ENCODE results near the gene COA4.

Gene COA4

DNA sequence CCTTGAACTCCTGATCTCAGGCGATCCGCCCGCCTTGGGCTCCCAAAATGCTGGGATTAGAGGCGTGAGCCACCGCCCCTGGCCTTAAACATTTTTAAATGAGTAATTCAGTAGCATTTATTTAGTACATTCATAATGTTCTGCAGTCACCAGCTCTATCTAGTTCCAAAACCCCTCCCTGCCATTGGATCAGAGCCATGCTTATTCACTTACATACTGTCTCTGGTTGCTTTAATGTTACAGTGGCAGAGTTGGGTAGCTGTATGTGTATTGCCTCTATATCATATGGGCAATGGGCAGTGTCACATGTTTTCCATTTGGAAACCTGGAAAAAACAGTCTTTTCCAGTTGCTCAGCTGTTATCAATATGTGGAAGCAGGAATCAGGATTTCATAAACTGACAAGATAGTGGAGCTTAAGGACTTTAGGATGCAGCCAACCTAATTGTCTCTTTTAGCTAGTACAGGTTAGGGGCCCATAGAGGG is 10.5 kb downstream of the COA4 start:
- DNase-seq (ENCODE audit: low read depth) = peak; percentile 38

DNA sequence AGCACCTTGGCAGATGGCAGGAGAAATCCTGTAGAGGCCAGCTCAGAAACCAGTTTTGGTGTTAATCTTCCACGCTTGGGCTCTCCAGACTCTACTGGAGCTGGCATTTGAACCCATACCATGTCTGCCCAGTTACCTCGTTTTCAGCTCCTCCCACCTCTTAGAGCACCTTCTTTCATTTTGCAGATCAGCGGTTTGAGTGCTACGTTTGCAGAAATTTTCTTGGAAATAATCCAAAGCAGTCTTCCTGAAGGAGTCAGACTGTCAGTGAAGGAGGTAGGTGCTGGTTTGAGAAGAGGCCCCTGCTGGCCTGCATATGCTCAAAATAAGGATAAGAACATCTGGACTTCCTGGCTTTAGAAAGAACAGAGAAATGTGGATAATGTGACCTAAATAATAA is 13.7 kb downstream of the COA4 start:
- DNase-seq (ENCODE audit: low read depth) = no peak

DNA sequence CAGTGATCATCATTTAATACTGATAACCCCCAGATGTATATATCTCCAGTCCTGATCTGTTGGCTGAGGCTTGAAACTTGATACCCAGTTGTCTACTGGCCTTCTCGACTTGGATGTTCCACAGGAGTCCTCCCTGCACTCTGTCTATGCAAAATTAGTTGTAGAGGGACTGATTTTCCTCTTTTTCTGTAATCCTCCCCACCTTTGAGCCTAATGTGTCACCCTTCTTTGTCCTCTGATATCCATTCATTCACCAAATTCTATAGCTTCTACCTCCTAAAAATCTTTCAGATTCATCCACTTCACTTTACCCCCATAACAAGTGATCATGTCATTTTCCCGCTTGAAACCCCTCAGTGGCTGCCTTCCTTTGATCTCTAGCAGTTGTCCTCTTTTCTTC is 16.4 kb downstream of the COA4 start:
- no peak for DNase-seq (ENCODE audit: low read depth)

DNA sequence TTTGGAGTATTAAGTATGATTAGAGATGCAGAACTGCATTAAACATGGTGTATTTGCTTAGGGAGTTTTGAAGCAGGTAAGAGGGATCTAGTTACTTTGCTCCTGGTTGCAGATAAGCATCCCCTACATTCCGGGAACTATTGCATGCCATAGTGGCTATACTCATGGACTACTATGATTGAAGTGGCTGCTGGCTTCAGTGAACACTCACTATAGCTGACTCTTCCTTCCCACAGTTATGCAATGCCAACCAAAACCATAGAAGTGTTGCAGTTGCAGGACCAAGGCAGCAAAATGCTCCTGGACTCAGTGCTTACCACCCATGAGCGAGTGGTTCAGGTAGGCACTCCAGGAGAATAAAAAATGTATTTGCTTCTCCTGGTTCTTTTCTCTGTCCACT is 17.0 kb downstream of the COA4 start:
- no peak for DNase-seq (ENCODE audit: low read depth)

DNA sequence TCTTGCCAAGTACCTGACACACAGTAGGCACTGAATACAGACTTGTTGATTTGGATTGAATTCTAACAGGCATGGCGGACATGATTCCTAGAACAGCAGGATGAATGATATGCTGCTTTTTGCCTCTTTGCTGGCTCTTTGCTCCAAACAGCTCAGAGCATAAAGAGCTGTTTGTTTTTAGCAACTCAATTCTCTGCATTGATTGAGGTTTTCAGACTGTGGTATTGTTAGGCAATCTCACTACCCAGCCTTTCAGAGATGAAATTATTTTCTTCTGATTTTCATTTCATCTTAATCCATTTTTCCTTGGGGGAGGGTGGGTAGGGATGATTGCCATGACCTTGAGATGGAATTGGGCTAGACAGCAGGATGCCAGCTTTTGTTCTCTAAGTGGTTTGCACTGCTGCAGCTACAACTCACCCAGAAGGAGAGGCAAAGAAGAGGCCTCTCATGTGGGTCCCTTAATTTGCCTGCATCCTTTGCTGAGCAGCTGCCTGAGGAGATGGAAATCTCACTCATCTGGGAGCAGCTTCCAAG is 20.5 kb downstream of the COA4 start:
- no peak for DNase-seq (ENCODE audit: low read depth)

DNA sequence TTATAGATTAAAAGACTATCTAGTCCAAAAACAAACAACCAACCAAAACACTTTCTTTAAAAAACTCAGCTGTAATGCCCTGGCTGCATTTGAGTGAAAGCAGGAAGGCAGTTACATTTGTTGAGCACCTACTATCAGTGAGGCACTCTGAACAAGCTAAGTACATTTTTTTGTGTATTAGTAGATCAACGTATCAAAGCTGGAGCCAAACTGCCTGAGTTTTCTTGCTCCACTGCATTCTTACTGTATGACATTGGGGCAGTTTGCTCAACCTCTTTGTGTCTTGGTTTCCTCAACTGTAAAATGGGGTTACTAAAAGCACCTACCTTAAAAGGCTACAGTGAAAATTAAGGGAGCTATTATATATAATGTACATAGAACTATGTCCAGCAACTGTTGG is 22.0 kb downstream of the COA4 start:
- DNase-seq (ENCODE audit: low read depth) = no peak

DNA sequence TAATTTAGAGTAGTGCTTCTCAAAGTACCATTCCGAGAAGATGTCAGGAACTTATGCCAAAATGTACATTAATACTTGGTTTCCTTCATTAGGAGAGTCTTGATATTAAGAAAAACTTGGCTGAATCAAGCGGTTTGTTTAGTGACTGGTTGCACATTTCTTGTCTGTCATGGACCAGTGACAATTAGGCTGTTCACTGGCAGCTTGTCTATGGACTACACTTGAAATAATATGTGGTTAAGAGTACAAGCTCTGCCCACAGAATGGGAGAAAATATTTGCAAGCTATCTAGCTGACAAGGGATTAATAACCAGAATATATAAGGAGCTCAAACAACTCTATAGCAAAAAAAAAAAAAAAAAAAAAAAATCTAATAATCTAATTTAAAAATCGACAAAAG is 24.6 kb downstream of the COA4 start:
- no peak for DNase-seq (ENCODE audit: low read depth)

DNA sequence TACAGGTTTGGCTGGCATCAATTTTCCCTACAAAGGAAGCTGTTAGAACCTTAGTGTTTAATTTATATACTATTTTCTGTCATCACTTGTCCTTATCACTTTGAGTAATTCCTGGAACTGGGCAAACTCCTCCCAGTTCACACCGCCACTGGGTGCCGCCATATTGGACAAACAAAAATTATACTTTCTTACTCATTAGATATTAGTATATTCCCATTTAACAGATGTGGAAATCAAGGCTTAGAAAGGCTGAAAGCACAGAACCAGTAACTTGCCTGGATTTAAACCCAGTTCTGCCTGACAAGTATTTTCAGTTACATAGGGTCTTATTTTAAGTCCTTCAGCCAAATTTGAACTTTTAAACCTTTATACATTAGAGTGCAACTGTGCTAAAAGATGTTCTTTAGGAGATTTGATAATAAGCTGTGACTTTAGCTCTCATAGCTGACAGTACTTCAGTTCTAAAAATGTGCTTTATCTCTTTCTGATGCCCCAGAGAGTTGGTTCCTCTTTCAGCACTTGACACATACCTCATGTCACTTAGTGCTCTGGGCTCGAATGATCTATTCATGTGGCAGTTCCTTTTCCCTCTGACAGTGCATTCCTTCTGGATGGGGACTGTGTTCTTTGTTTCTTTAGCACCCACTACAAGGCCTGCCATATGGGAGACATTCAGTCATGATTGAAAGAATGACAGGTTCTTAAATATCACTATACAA is 25.4 kb downstream of the COA4 start:
- DNase-seq (ENCODE audit: low read depth) = no peak

DNA sequence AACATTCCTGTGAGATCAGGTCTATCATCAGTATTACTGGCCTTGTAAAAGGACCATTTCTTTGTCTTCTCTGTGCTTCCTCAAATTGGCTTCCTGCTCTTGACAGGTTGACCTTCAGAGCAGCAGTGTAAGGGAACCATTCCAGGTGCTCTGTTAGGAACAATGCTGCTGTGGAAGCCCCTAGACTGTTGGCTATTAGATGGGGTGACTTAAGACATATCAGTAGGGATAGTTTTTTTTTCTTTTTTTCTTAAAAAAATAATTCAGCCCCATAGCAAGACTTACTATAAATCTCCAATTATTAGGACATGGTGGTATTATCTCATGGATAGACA is 37.6 kb downstream of the COA4 start:
- DNase-seq (ENCODE audit: low read depth) = no peak

DNA sequence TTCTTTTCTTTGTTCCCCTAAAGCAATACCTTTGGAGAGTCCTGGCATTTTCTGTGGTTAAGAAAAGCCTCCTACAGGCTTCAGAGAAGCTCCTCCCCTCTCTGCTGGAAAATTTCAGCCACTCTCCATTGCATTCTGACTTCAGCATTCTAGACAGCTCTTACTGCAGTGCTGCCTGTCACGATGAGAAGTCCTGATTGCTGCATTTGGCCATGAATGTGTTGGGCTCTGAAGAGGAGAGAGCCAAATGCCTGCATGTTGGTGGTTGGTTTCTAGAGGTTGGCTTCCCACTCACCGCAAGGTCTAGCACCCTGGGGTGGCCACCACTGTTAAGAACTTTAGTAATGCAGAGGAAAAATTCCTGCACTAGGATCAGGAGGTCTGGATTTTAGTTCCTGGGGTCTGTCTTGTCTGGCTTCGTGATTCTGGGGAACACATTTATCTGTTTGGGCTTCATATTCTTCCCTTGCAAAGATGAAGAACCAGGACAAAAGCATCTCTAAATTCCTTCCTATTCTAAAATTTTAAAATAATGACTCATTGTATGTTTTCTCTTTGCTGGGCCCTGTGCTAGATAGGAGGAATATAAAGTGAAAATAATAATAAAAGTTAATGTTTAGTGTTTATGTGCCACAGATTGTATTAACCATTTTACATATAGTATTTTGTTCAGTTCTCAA is 38.1 kb downstream of the COA4 start:
- peak; percentile 9 for DNase-seq (ENCODE audit: low read depth)

DNA sequence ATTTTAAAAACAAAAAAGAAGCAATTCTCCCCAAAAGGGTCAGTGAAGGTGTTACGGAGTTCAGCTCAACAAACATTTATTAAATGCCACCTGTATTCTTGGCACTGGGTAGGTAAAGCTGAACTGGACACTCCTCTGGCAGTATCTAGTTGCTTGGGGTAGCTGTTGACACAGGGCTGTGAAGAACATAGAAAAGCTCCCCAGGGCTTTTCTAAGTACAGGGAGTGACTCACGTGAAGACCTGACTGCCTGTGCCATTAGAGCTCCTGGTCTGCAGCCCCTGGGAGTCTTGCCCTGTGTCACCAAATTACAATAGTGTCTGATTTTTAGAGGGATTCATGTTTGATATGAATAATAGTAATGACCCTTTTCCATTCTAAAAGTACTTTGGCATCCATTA is 43.6 kb downstream of the COA4 start:
- DNase-seq (ENCODE audit: low read depth) = no peak

DNA sequence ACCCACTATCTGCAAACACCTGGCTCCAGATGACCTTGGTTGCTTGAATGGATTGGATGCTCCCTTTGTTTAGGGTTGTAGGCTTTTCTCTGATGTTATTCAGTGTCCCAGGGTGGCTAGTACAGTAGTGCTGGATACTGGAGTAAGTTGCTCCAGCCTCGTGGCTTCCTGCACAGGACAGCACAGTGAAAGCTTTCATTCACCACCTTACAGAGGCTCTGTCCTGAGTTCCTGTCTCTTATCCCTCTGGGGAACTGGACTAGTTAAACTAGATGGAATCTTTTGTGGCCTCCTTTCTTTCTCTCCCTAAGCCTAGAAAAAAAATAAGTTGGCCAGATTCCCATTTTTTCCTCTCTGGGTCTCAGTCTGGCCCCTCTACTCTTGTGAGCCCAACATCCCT is 46.4 kb downstream of the COA4 start:
- DNase-seq (ENCODE audit: low read depth) = no peak

Measured in stromal cell of bone marrow (primary cell).